DOHH2 (cell line): Measurements from ENCODE around the gene ZNF366.

Experiments used
- H3F3A ChIP-seq: fragments of 200-600 bp; sonication (generic), shearing (Covaris generic); 2 replicates; pipeline ENCODE4 v1.6.0; 2016; ENCODE audit warnings: antibody characterized with exemption, mild to moderate bottlenecking; ENCODE audit not compliant: control insufficient read depth, insufficient read depth
- H3K27ac ChIP-seq: fragments of 200-600 bp; sonication (generic); 2 replicates; pipeline ENCODE4 v1.5.1; 2014; ENCODE audit warnings: low read depth, mild to moderate bottlenecking, low read length, moderate library complexity
- H3K27me3 ChIP-seq: fragments of 200-600 bp; sonication (generic); 2 replicates; pipeline ENCODE4 v1.6.1; 2014; ENCODE audit warnings: mild to moderate bottlenecking, low read length, mixed read lengths; ENCODE audit not compliant: control insufficient read depth
- H3K36me3 ChIP-seq: fragments of 200-600 bp; sonication (generic); 2 replicates; pipeline ENCODE4 v1.6.1; 2014; ENCODE audit warnings: mild to moderate bottlenecking, low read length, moderate library complexity, mixed read lengths; ENCODE audit not compliant: control insufficient read depth
- H3K4me1 ChIP-seq: fragments of 200-600 bp; sonication (generic); 2 replicates; pipeline ENCODE4 v1.6.1; 2014; ENCODE audit warnings: mild to moderate bottlenecking, low read length, mixed read lengths; ENCODE audit not compliant: control insufficient read depth
- H3K4me2 ChIP-seq: fragments of 200-600 bp; sonication (generic); 2 replicates; pipeline ENCODE4 v1.6.0; 2014; ENCODE audit warnings: mild to moderate bottlenecking, low read length, moderate library complexity
- H3K4me3 ChIP-seq: fragments of 200-600 bp; sonication (generic); 2 replicates; pipeline ENCODE4 v1.5.1; 2014; ENCODE audit warnings: mild to moderate bottlenecking, low read length, mixed read lengths
- H3K79me2 ChIP-seq: fragments of 200-600 bp; sonication (generic); 2 replicates; pipeline ENCODE4 v1.6.1; 2014; ENCODE audit warnings: mild to moderate bottlenecking, low read length, mixed read lengths; ENCODE audit not compliant: control insufficient read depth
- H3K9me2 ChIP-seq: fragments of 200-600 bp; sonication (generic); replicated peaks from 2 replicates; pipeline ENCODE4 v1.6.1; 2014; ENCODE audit warnings: mild to moderate bottlenecking, low read length, mixed read lengths; ENCODE audit not compliant: control insufficient read depth
- H3K9me3 ChIP-seq: fragments of 200-600 bp; sonication (generic); 2 replicates; pipeline ENCODE4 v1.6.1; 2014; ENCODE audit warnings: antibody characterized with exemption, low read length, mixed read lengths; ENCODE audit not compliant: control insufficient read depth, insufficient read depth
- H4K20me1 ChIP-seq: fragments of 200-600 bp; sonication (generic); 2 replicates; pipeline ENCODE4 v1.6.0; 2014; ENCODE audit warnings: low read depth, mild to moderate bottlenecking, antibody characterized with exemption, low read length, moderate library complexity; ENCODE audit not compliant: control insufficient read depth, insufficient read depth
- EZH2phosphoT487 ChIP-seq: fragments of 200-600 bp; sonication (generic); IDR thresholded peaks from 2 replicates; pipeline ENCODE4 v1.6.1; 2017; ENCODE audit warnings: borderline replicate concordance, mild to moderate bottlenecking, antibody characterized with exemption, low read length, moderate library complexity, mixed read lengths
- TF ChIP-seq, protein P1 (sequence below): fragments of 200-600 bp; sonication (generic); IDR thresholded peaks from one replicate; pipeline ENCODE4 v1.5.1; 2014; ENCODE audit warnings: antibody characterized with exemption, mild to moderate bottlenecking, low read depth, low read length; ENCODE audit not compliant: poor library complexity, severe bottlenecking

ZNF366 gene

DNA sequence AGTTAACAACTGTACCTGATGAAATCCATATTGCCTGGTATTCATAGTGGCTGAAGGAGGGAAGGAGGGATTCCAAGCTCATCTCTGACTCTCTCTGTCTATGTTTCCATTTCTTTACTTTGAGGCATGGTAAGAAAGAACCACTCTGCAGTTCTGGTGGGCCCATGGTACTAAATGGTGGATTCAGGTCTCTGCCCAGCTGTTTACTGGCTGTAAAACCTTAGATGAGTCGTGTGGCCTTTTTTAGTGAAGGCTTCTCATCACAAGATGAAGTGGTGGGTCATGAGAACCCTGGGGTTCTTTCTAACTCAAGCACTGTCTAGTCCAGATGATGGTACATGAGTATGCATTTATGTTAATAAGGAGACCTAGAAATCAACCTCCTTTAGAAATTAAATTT, 49.7 kb downstream of the ZNF366 start:
- no peaks in the 10 kb centered on the region for H3K36me3 ChIP-seq
- no peaks in the 10 kb centered on the region for H3F3A ChIP-seq
- H3K4me1 ChIP-seq = peaks cover 3% of the 10 kb centered on the region
- no peak overlapping the region for H3K4me2 ChIP-seq
- no peak overlapping the region for H3K4me3 ChIP-seq
- TF ChIP-seq, protein P1, sequence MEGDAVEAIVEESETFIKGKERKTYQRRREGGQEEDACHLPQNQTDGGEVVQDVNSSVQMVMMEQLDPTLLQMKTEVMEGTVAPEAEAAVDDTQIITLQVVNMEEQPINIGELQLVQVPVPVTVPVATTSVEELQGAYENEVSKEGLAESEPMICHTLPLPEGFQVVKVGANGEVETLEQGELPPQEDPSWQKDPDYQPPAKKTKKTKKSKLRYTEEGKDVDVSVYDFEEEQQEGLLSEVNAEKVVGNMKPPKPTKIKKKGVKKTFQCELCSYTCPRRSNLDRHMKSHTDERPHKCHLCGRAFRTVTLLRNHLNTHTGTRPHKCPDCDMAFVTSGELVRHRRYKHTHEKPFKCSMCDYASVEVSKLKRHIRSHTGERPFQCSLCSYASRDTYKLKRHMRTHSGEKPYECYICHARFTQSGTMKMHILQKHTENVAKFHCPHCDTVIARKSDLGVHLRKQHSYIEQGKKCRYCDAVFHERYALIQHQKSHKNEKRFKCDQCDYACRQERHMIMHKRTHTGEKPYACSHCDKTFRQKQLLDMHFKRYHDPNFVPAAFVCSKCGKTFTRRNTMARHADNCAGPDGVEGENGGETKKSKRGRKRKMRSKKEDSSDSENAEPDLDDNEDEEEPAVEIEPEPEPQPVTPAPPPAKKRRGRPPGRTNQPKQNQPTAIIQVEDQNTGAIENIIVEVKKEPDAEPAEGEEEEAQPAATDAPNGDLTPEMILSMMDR = no peak
- no peak for TF ChIP-seq EZH2phosphoT487
- no peaks in the 10 kb centered on the region for H3K27me3 ChIP-seq
- H3K27ac ChIP-seq = no peak overlapping the region
- H3K79me2 ChIP-seq = no peaks in the 10 kb centered on the region
- H3K9me3 ChIP-seq = no peaks in the 10 kb centered on the region
- H4K20me1 ChIP-seq = no peaks in the 10 kb centered on the region
- no peaks in the 10 kb centered on the region for H3K9me2 ChIP-seq

GRCh38 chr5:72456391-72457074, 50.7 kb downstream of the ZNF366 start:
- no peaks in the 10 kb centered on the region for H3F3A ChIP-seq
- H4K20me1 ChIP-seq = no peaks in the 10 kb centered on the region
- peaks cover 13% of the 10 kb centered on the region for H3K4me1 ChIP-seq
- H3K27ac ChIP-seq = no peak overlapping the region
- H3K27me3 ChIP-seq = no peaks in the 10 kb centered on the region
- H3K9me2 ChIP-seq = no peaks in the 10 kb centered on the region
- H3K36me3 ChIP-seq = no peaks in the 10 kb centered on the region
- no peak overlapping the region for H3K4me2 ChIP-seq
- no peaks in the 10 kb centered on the region for H3K79me2 ChIP-seq
- H3K9me3 ChIP-seq = no peaks in the 10 kb centered on the region
- H3K4me3 ChIP-seq = no peak overlapping the region
- no peak for TF ChIP-seq EZH2phosphoT487
- TF ChIP-seq, protein P1 = no peak

- TF ChIP-seq EZH2phosphoT487 = no peak
- TF ChIP-seq, protein P1 = no peak
- no peaks in the 10 kb centered on the region for H3F3A ChIP-seq
- H3K4me3 ChIP-seq = no peak overlapping the region
- no peak overlapping the region for H3K4me2 ChIP-seq
- no peaks in the 10 kb centered on the region for H3K27me3 ChIP-seq
- no peaks in the 10 kb centered on the region for H3K79me2 ChIP-seq
- H3K9me3 ChIP-seq = no peaks in the 10 kb centered on the region
- no peaks in the 10 kb centered on the region for H4K20me1 ChIP-seq
- no peak overlapping the region for H3K27ac ChIP-seq
- H3K9me2 ChIP-seq = no peaks in the 10 kb centered on the region
- H3K36me3 ChIP-seq = no peaks in the 10 kb centered on the region
- peaks cover 13% of the 10 kb centered on the region for H3K4me1 ChIP-seq
These were observed 51.7 kb downstream of the ZNF366 start for GRCh38 chr5:72455476-72455875.
